ENCODE data around the gene SMARCE1. TPM values are rescaled to one million over a fixed set of nuclear protein-coding genes. Genes with fewer than 3 reads are reported as not detected.

The SMARCE1 gene
- total and polyA plus RNA-seq, 2 donors: 109 to 126 TPM

- Histone ChIP-seq H3K36me3 (ENCODE audit: control insufficient read depth in 2 of 2, insufficient read depth in 2 of 2, low read length in 1 of 2) (no peaks in the 10 kb centered on the region), H3K27ac (ENCODE audit: low read depth in 1 of 2, low read length in 1 of 2) (peak overlapping the region; percentile 58 to 74), H3K4me1 (ENCODE audit: control insufficient read depth in 2 of 2, insufficient read depth in 2 of 2, low read length in 2 of 2) (peaks cover 0 to 53% of the 10 kb centered on the region in 2 donors), H3K4me3 (ENCODE audit: low read length in 2 of 2) (no peak overlapping the region), H3K27me3 (ENCODE audit: control insufficient read depth in 2 of 2, insufficient read depth in 1 of 2, low read length in 1 of 2) (no peaks in the 10 kb centered on the region), H3K9me3 (ENCODE audit: control insufficient read depth in 2 of 2, insufficient read depth in 1 of 2, low read length in 1 of 2) (peaks cover 0 to 4% of the 10 kb centered on the region in 2 donors)
- 86% methylated on average over 6 of the region's 6 CpGs for WGBS
- peak in 1 of 9 donors; percentile 61 for DNase-seq (ENCODE audit: low read depth in 6 of 9, low spot score in 9 of 9)
Measured at GRCh38 chr17:40608061-40608581, 39.5 kb downstream of the SMARCE1 start.

- H3K4me1 ChIP-seq (ENCODE audit: control insufficient read depth in 2 of 2, insufficient read depth in 2 of 2, low read length in 2 of 2): peaks cover 0 to 53% of the 10 kb centered on the region in 2 donors
Measured at GRCh38 chr17:40607641-40608040, 40.0 kb downstream of the SMARCE1 start.

GRCh38 chr17:40606548-40607353 lies 40.9 kb downstream of the SMARCE1 start:
- Histone ChIP-seq H3K9me3 (ENCODE audit: control insufficient read depth in 2 of 2, insufficient read depth in 1 of 2, low read length in 1 of 2) (peaks cover 0 to 4% of the 10 kb centered on the region in 2 donors), H3K4me1 (ENCODE audit: control insufficient read depth in 2 of 2, insufficient read depth in 2 of 2, low read length in 2 of 2) (peaks cover 0 to 60% of the 10 kb centered on the region in 2 donors), H3K4me3 (ENCODE audit: low read length in 2 of 2) (no peak overlapping the region), H3K27ac (ENCODE audit: low read depth in 1 of 2, low read length in 1 of 2) (peak overlapping the region in 1 of 2 donors; percentile 15), H3K36me3 (ENCODE audit: control insufficient read depth in 2 of 2, insufficient read depth in 2 of 2, low read length in 1 of 2) (no peaks in the 10 kb centered on the region), H3K27me3 (ENCODE audit: control insufficient read depth in 2 of 2, insufficient read depth in 1 of 2, low read length in 1 of 2) (no peaks in the 10 kb centered on the region)
- no peak for DNase-seq (ENCODE audit: low read depth in 6 of 9, low spot score in 9 of 9)
- 90% methylated on average over 10 of the region's 10 CpGs for WGBS

More at GRCh38 chr17:40607641-40608040, 40.0 kb downstream of the SMARCE1 start:
- Histone ChIP-seq H3K9me3 (ENCODE audit: control insufficient read depth in 2 of 2, insufficient read depth in 1 of 2, low read length in 1 of 2) (peaks cover 0 to 4% of the 10 kb centered on the region in 2 donors), H3K27me3 (ENCODE audit: control insufficient read depth in 2 of 2, insufficient read depth in 1 of 2, low read length in 1 of 2) (no peaks in the 10 kb centered on the region), H3K36me3 (ENCODE audit: control insufficient read depth in 2 of 2, insufficient read depth in 2 of 2, low read length in 1 of 2) (no peaks in the 10 kb centered on the region), H3K27ac (ENCODE audit: low read depth in 1 of 2, low read length in 1 of 2) (peak overlapping the region; percentile 58 to 74), H3K4me3 (ENCODE audit: low read length in 2 of 2) (no peak overlapping the region)
- DNase-seq (ENCODE audit: low read depth in 6 of 9, low spot score in 9 of 9): no peak
- 87% methylated on average over 5 of the region's 5 CpGs for WGBS

- H3K27ac ChIP-seq (ENCODE audit: low read depth in 1 of 2, low read length in 1 of 2): peak overlapping the region; percentile 72 to 76
- H3K27me3 ChIP-seq (ENCODE audit: control insufficient read depth in 2 of 2, insufficient read depth in 1 of 2, low read length in 1 of 2): no peaks in the 10 kb centered on the region
- WGBS: 81% methylated on average over 6 of the region's 6 CpGs
- H3K4me3 ChIP-seq (ENCODE audit: low read length in 2 of 2): no peak overlapping the region
- peaks cover 0 to 4% of the 10 kb centered on the region in 2 donors for H3K9me3 ChIP-seq (ENCODE audit: control insufficient read depth in 2 of 2, insufficient read depth in 1 of 2, low read length in 1 of 2)
- H3K4me1 ChIP-seq (ENCODE audit: control insufficient read depth in 2 of 2, insufficient read depth in 2 of 2, low read length in 2 of 2): peaks cover 0 to 64% of the 10 kb centered on the region in 2 donors
- DNase-seq (ENCODE audit: low read depth in 6 of 9, low spot score in 9 of 9): peak in 1 of 9 donors; percentile 70
- H3K36me3 ChIP-seq (ENCODE audit: control insufficient read depth in 2 of 2, insufficient read depth in 2 of 2, low read length in 1 of 2): no peaks in the 10 kb centered on the region
Measured at GRCh38 chr17:40605306-40605705, 42.3 kb downstream of the SMARCE1 start.

GRCh38 chr17:40604327-40605080 lies 43.1 kb downstream of the SMARCE1 start:
- H3K9me3 ChIP-seq (ENCODE audit: control insufficient read depth in 2 of 2, insufficient read depth in 1 of 2, low read length in 1 of 2): peaks cover 0 to 4% of the 10 kb centered on the region in 2 donors
- no peak for DNase-seq (ENCODE audit: low read depth in 6 of 9, low spot score in 9 of 9)
- no peaks in the 10 kb centered on the region for H3K36me3 ChIP-seq (ENCODE audit: control insufficient read depth in 2 of 2, insufficient read depth in 2 of 2, low read length in 1 of 2)
- H3K4me1 ChIP-seq (ENCODE audit: control insufficient read depth in 2 of 2, insufficient read depth in 2 of 2, low read length in 2 of 2): peaks cover 0 to 70% of the 10 kb centered on the region in 2 donors
- WGBS: 94% methylated on average over 8 of the region's 8 CpGs
- no peaks in the 10 kb centered on the region for H3K27me3 ChIP-seq (ENCODE audit: control insufficient read depth in 2 of 2, insufficient read depth in 1 of 2, low read length in 1 of 2)
- H3K27ac ChIP-seq (ENCODE audit: low read depth in 1 of 2, low read length in 1 of 2): peak overlapping the region; percentile 72 to 76
- no peak overlapping the region for H3K4me3 ChIP-seq (ENCODE audit: low read length in 2 of 2)

GRCh38 chr17:40602445-40603443 lies 44.9 kb downstream of the SMARCE1 start:
- Histone ChIP-seq H3K4me3 (ENCODE audit: low read length in 2 of 2) (no peak overlapping the region), H3K4me1 (ENCODE audit: control insufficient read depth in 2 of 2, insufficient read depth in 2 of 2, low read length in 2 of 2) (peaks cover 8 to 80% of the 10 kb centered on the region in 2 donors), H3K36me3 (ENCODE audit: control insufficient read depth in 2 of 2, insufficient read depth in 2 of 2, low read length in 1 of 2) (no peaks in the 10 kb centered on the region), H3K9me3 (ENCODE audit: control insufficient read depth in 2 of 2, insufficient read depth in 1 of 2, low read length in 1 of 2) (no peaks in the 10 kb centered on the region), H3K27ac (ENCODE audit: low read depth in 1 of 2, low read length in 1 of 2) (peak overlapping the region; percentile 85), H3K27me3 (ENCODE audit: control insufficient read depth in 2 of 2, insufficient read depth in 1 of 2, low read length in 1 of 2) (no peaks in the 10 kb centered on the region)
- WGBS: 86% methylated on average over 22 of the region's 22 CpGs
- peak in 2 of 9 donors; percentile 39 to 81 for DNase-seq (ENCODE audit: low read depth in 6 of 9, low spot score in 9 of 9)

GRCh38 chr17:40600486-40601046 lies 47.1 kb downstream of the SMARCE1 start:
- Histone ChIP-seq H3K36me3 (ENCODE audit: control insufficient read depth in 2 of 2, insufficient read depth in 2 of 2, low read length in 1 of 2) (no peaks in the 10 kb centered on the region), H3K27me3 (ENCODE audit: control insufficient read depth in 2 of 2, insufficient read depth in 1 of 2, low read length in 1 of 2) (no peaks in the 10 kb centered on the region), H3K9me3 (ENCODE audit: control insufficient read depth in 2 of 2, insufficient read depth in 1 of 2, low read length in 1 of 2) (no peaks in the 10 kb centered on the region), H3K4me1 (ENCODE audit: control insufficient read depth in 2 of 2, insufficient read depth in 2 of 2, low read length in 2 of 2) (peaks cover 8 to 78% of the 10 kb centered on the region in 2 donors), H3K27ac (ENCODE audit: low read depth in 1 of 2, low read length in 1 of 2) (peak overlapping the region in 1 of 2 donors; percentile 33), H3K4me3 (ENCODE audit: low read length in 2 of 2) (no peak overlapping the region)
- no peak for DNase-seq (ENCODE audit: low read depth in 6 of 9, low spot score in 9 of 9)
- 90% methylated on average over 8 of the region's 8 CpGs for WGBS

GRCh38 chr17:40599468-40599763 lies 48.2 kb downstream of the SMARCE1 start:
- Histone ChIP-seq H3K4me1 (ENCODE audit: control insufficient read depth in 2 of 2, insufficient read depth in 2 of 2, low read length in 2 of 2) (peaks cover 8 to 70% of the 10 kb centered on the region in 2 donors), H3K27ac (ENCODE audit: low read depth in 1 of 2, low read length in 1 of 2) (peak overlapping the region; percentile 77 to 90), H3K27me3 (ENCODE audit: control insufficient read depth in 2 of 2, insufficient read depth in 1 of 2, low read length in 1 of 2) (no peaks in the 10 kb centered on the region), H3K4me3 (ENCODE audit: low read length in 2 of 2) (no peak overlapping the region), H3K36me3 (ENCODE audit: control insufficient read depth in 2 of 2, insufficient read depth in 2 of 2, low read length in 1 of 2) (no peaks in the 10 kb centered on the region), H3K9me3 (ENCODE audit: control insufficient read depth in 2 of 2, insufficient read depth in 1 of 2, low read length in 1 of 2) (no peaks in the 10 kb centered on the region)
- no peak for DNase-seq (ENCODE audit: low read depth in 6 of 9, low spot score in 9 of 9)
- WGBS: 83% methylated on average over 7 of the region's 7 CpGs

Measured in thymus (tissue), 11 donors.